ENCODE measurements around the gene MAP1LC3B.

MAP1LC3B gene

DNA sequence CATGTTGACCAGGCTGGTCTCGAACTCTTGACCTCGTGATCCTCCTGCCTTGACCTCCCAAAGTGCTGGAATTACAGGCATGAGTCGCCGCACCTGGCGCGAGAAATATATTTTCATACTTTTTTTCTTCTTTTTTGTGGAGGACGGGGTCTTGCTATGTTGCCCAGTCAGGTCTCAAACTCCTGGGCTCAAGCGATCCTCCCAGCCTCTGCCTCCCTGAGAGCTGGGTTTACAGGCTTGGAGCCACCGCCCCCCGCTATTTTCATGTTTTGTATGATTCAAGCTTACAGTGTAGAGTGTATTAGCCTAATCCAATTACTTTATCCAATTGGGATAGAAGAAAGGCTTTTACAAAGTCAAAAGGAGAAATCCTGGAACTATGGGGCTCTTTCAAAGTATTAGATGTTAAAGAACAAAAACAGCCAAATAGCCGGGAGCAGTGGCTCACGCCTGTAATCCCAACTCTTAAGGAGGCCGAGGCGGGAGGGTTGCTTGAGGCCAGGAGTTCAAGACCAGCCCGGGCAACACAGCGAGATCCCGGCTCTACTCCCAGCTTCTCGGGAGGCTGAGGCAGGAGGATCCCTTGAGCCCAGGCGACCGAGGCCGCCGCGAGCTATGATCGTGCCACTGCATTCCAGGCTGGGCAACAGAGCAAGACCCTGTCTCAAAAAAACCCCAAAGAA is 1.4 kb upstream of the MAP1LC3B start:
- TF ChIP-seq TAF1 (IDR thresholded peaks at IDR 0.05; ENCODE audit: low read depth) (no peak), TCF12 (IDR thresholded peaks at IDR 0.05; ENCODE audit: low read depth) (no peak), TEAD4 (IDR thresholded peaks at IDR 0.05) (no peak), CEBPB (IDR thresholded peaks at IDR 0.05) (no peak)
- TF ChIP-seq, protein P1, sequence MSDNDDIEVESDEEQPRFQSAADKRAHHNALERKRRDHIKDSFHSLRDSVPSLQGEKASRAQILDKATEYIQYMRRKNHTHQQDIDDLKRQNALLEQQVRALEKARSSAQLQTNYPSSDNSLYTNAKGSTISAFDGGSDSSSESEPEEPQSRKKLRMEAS (IDR thresholded peaks at IDR 0.05) = no peak
- TF ChIP-seq, protein P2, sequence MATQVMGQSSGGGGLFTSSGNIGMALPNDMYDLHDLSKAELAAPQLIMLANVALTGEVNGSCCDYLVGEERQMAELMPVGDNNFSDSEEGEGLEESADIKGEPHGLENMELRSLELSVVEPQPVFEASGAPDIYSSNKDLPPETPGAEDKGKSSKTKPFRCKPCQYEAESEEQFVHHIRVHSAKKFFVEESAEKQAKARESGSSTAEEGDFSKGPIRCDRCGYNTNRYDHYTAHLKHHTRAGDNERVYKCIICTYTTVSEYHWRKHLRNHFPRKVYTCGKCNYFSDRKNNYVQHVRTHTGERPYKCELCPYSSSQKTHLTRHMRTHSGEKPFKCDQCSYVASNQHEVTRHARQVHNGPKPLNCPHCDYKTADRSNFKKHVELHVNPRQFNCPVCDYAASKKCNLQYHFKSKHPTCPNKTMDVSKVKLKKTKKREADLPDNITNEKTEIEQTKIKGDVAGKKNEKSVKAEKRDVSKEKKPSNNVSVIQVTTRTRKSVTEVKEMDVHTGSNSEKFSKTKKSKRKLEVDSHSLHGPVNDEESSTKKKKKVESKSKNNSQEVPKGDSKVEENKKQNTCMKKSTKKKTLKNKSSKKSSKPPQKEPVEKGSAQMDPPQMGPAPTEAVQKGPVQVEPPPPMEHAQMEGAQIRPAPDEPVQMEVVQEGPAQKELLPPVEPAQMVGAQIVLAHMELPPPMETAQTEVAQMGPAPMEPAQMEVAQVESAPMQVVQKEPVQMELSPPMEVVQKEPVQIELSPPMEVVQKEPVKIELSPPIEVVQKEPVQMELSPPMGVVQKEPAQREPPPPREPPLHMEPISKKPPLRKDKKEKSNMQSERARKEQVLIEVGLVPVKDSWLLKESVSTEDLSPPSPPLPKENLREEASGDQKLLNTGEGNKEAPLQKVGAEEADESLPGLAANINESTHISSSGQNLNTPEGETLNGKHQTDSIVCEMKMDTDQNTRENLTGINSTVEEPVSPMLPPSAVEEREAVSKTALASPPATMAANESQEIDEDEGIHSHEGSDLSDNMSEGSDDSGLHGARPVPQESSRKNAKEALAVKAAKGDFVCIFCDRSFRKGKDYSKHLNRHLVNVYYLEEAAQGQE (IDR thresholded peaks at IDR 0.05; ENCODE audit: low read depth) = no peak

DNA sequence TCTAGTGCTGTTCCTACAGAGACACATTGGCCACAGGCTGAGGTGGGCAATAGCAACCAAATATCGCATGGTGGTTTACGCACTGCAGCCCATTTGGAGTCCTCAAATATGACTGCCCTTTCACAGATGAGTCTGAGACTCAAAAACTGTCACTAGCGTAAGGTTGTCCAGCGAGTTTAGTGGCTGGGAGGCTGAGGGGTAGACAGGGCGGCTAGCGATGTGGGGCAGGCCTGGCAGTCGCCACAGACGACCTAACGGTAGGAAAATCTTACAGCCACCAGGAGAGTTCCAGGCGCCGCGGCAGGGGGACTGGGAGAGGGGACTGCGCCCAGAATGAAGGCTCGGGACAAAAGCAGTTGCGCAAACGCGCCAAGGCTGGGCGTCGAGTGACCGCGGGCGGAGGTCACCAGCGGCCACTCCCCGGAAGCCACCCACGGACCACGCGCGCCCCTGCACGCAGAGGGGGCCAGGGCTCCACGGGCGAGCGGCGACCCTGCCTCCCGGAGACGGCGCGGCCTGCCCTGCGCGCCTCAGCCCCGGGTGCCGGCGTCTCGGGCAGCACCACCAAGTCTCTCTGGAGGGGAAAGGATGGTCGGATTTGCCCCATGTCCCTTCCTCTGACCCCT is 699 bp upstream of the MAP1LC3B start:
- peak; percentile 80 for TF ChIP-seq CEBPB (IDR thresholded peaks at IDR 0.05)
- no peak for TF ChIP-seq TEAD4 (IDR thresholded peaks at IDR 0.05)

DNA sequence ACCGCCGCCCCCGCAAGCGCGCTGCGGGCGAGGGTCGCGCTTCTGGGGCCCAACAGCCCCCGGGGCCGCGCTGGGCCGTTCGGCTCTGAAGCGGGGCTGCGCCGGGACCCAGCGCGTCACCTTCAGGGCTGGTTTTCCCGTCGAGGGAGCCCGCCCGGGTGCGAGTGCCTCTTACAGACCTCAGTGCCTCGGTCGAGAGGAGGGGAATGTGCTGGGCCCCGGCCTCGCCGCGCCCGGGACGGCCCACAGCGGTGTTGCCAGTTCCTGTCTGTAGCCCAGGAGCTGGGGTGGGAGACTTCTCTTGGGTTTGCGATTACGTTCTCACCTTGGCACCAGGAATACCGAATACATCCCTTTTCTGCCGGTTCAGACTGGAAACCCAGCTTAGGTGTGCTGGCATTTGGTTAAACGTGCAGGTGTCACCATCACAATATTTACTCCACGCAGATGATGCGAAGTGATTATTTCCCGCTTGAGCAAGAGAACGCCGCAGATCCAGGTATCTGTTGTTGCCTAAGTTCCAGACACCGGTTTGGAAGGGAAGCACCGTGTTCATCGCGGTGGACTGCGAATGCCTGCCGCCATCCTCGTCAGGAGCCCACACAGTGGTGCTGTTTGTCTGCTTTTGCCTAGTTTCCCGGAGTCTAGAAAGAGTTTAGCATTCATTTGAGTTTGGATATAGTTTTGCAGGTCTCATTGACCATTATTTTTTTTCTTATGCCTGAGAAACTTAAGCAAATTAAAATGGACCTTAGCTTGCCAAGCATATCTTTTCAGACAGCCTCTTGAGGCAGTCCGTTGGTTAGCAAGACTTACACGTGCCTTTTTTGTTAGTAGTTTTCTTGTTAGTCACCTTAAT is 914 bp downstream of the MAP1LC3B start:
- TF ChIP-seq TAF1 (IDR thresholded peaks at IDR 0.05; ENCODE audit: low read depth) (0 out of 2 replicates have a peak, but pooled peaks have one; percentile 32), TCF12 (IDR thresholded peaks at IDR 0.05; ENCODE audit: low read depth) (no peak), FOXM1 (IDR thresholded peaks at IDR 0.05; ENCODE audit: borderline replicate concordance, low read depth) (no peak), CREB1 (IDR thresholded peaks at IDR 0.05; ENCODE audit: low read depth) (no peak), CEBPB (IDR thresholded peaks at IDR 0.05) (no peak), TEAD4 (IDR thresholded peaks at IDR 0.05) (no peak), ZBTB7A (IDR thresholded peaks at IDR 0.05; ENCODE audit: low read depth) (no peak), NFIC (IDR thresholded peaks at IDR 0.05) (no peak), YY1 (IDR thresholded peaks at IDR 0.05; ENCODE audit: low read depth) (no peak), RAD21 (IDR thresholded peaks at IDR 0.05; ENCODE audit: low read depth) (peak; percentile 13; the same call in 1 of the 2 replicates), EGR1 (IDR thresholded peaks at IDR 0.05) (no peak), EP300 (IDR thresholded peaks at IDR 0.05; ENCODE audit: borderline replicate concordance) (no peak)
- TF ChIP-seq, protein P1 (IDR thresholded peaks at IDR 0.05) = no peak
- TF ChIP-seq, protein P3, sequence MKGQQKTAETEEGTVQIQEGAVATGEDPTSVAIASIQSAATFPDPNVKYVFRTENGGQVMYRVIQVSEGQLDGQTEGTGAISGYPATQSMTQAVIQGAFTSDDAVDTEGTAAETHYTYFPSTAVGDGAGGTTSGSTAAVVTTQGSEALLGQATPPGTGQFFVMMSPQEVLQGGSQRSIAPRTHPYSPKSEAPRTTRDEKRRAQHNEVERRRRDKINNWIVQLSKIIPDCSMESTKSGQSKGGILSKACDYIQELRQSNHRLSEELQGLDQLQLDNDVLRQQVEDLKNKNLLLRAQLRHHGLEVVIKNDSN (IDR thresholded peaks at IDR 0.05) = no peak
- TF ChIP-seq, protein P2 (IDR thresholded peaks at IDR 0.05; ENCODE audit: low read depth) = no peak

DNA sequence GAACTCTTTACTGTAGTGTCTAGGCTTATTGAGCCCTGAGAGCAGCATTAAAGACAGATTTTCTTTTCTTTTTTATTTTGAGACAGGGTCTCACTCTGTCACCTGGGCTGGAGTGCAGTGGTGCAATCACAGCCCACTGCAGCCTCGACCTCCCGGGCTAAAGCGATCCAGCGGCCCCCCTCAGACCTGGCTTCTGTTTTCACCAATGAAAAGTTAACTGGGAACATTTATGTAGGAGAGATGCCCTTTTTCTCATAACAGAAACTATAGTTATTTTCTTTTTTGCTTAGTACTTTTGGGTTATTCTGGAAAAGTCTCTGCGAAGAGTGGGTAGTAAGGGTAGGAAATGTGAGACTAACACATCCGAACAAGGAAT is 1.5 kb downstream of the MAP1LC3B start:
- no peak for TF ChIP-seq TAF1 (IDR thresholded peaks at IDR 0.05; ENCODE audit: low read depth)
- no peak for TF ChIP-seq TEAD4 (IDR thresholded peaks at IDR 0.05)
- TF ChIP-seq, protein P3 (IDR thresholded peaks at IDR 0.05) = no peak
- no peak for TF ChIP-seq EP300 (IDR thresholded peaks at IDR 0.05; ENCODE audit: borderline replicate concordance)
- no peak for TF ChIP-seq ZBTB7A (IDR thresholded peaks at IDR 0.05; ENCODE audit: low read depth)
- TF ChIP-seq, protein P2 (IDR thresholded peaks at IDR 0.05; ENCODE audit: low read depth) = no peak
- no peak for TF ChIP-seq NFIC (IDR thresholded peaks at IDR 0.05)
- TF ChIP-seq TCF12 (IDR thresholded peaks at IDR 0.05; ENCODE audit: low read depth) = no peak
- no peak for TF ChIP-seq EGR1 (IDR thresholded peaks at IDR 0.05)
- no peak for TF ChIP-seq RAD21 (IDR thresholded peaks at IDR 0.05; ENCODE audit: low read depth)
- TF ChIP-seq FOXM1 (IDR thresholded peaks at IDR 0.05; ENCODE audit: borderline replicate concordance, low read depth) = no peak
- TF ChIP-seq YY1 (IDR thresholded peaks at IDR 0.05; ENCODE audit: low read depth) = no peak
- TF ChIP-seq CREB1 (IDR thresholded peaks at IDR 0.05; ENCODE audit: low read depth) = no peak
- TF ChIP-seq CEBPB (IDR thresholded peaks at IDR 0.05) = no peak
- TF ChIP-seq, protein P1 (IDR thresholded peaks at IDR 0.05) = no peak

Measured in Ishikawa (cell line).